HepG2 (cell line): Measurements from ENCODE around the gene VAMP5. TPM values are rescaled to one million over a fixed set of nuclear protein-coding genes. Genes with fewer than 3 reads are reported as not detected.

Source experiments
- CREBL2 ChIP-seq: sonication (generic); formaldehyde crosslinking; IDR thresholded peaks from 2 replicates; pipeline ENCODE4 v1.8.1; 2023; ENCODE audit warnings: missing genetic modification reagents, mild to moderate bottlenecking, borderline replicate concordance
- FOXK2 ChIP-seq: fragments of 450-650 bp; IDR thresholded peaks from 2 replicates; pipeline ENCODE4 v1.6.1; 2016
- GLI4 ChIP-seq: sonication (generic); formaldehyde crosslinking; IDR thresholded peaks from 2 replicates; pipeline ENCODE4 v1.5.1; 2020; ENCODE audit warnings: missing genetic modification reagents, mild to moderate bottlenecking, moderate library complexity, borderline replicate concordance
- HIC2 ChIP-seq: sonication (generic); formaldehyde crosslinking; IDR thresholded peaks from 2 replicates; pipeline ENCODE4 v1.9.0; 2022; ENCODE audit warnings: low read depth, missing genetic modification reagents
- HNRNPH1 ChIP-seq: fragments of 200-400 bp; formaldehyde crosslinking; optimal IDR thresholded peaks from 2 replicates; pipeline ENCODE3; 2017; ENCODE audit warnings: mild to moderate bottlenecking, low read depth, low read length
- HNRNPK ChIP-seq: fragments of 200-400 bp; formaldehyde crosslinking; IDR thresholded peaks from 2 replicates; pipeline ENCODE4 v1.6.1; 2018; ENCODE audit warnings: low read length, low read depth, moderate library complexity, mild to moderate bottlenecking; ENCODE audit not compliant: poor library complexity, severe bottlenecking
- KDM1A ChIP-seq: IDR thresholded peaks from 2 replicates; pipeline ENCODE4 v1.6.1; 2016; ENCODE audit warnings: missing compliant biosample characterization
- MBD4 ChIP-seq: IDR thresholded peaks from 2 replicates; pipeline ENCODE4 v1.6.1; 2012; ENCODE audit warnings: low read length, inconsistent platforms, borderline replicate concordance
- MLX ChIP-seq: IDR thresholded peaks from 2 replicates; pipeline ENCODE4 v1.6.1; 2016
- MXD4 ChIP-seq: IDR thresholded peaks from 2 replicates; pipeline ENCODE4 v1.6.1; 2016; ENCODE audit warnings: mild to moderate bottlenecking, missing biosample characterization, missing genetic modification reagents
- NR1H2 ChIP-seq: sonication (generic); formaldehyde crosslinking; IDR thresholded peaks from 2 replicates; pipeline ENCODE4 v1.8.1; 2022; ENCODE audit warnings: low read depth, missing genetic modification reagents, borderline replicate concordance
- SMYD3 ChIP-seq: sonication (generic); formaldehyde crosslinking; IDR thresholded peaks from 2 replicates; pipeline ENCODE4 v1.8.1; 2023; ENCODE audit warnings: mild to moderate bottlenecking, missing genetic modification reagents
- ZBTB7A ChIP-seq: sonication (generic); formaldehyde crosslinking; IDR thresholded peaks from 2 replicates; pipeline ENCODE4 v1.8.0; 2022; ENCODE audit warnings: mild to moderate bottlenecking, missing genetic modification reagents
- ZNF256 ChIP-seq: sonication (generic); formaldehyde crosslinking; conservative IDR thresholded peaks from 2 replicates; pipeline ENCODE4 v1.4.0; 2020; ENCODE audit warnings: missing genetic modification reagents
- ZNF552 ChIP-seq: sonication (generic); formaldehyde crosslinking; IDR thresholded peaks from 2 replicates; pipeline ENCODE4 v1.9.0; 2022; ENCODE audit warnings: missing genetic modification reagents, mild to moderate bottlenecking, borderline replicate concordance
- ZNF646 ChIP-seq: sonication (generic); formaldehyde crosslinking; IDR thresholded peaks from 2 replicates; pipeline ENCODE4 v1.9.0; 2021; ENCODE audit warnings: mild to moderate bottlenecking, missing genetic modification reagents
- ZSCAN29 ChIP-seq: sonication (generic); formaldehyde crosslinking; conservative IDR thresholded peaks from 2 replicates; pipeline ENCODE4 v1.4.0; 2020; ENCODE audit warnings: mild to moderate bottlenecking, missing genetic modification reagents
- polyA plus RNA-seq, 8 experiments: library from polyadenylated mRNA; depleted of rRNA in 3 of 8; stranded (reverse) in 7 of 8; unstranded in 1 of 8; fragments of >200 nt; fragmentation: Illumina TruSeq in 4 of 8; extraction: Trizol in 4 of 8; gene quantifications; 2 replicates each; pipeline versions ENCODE4 v1.2.1 to v1.2.3, GENCODE V29; 2011 to 2016; ENCODE audit warnings: low read depth in 4 of 8, missing spikeins in 1 of 8, mixed read lengths in 1 of 8; ENCODE audit not compliant: insufficient read depth in 1 of 8
- total RNA-seq, 5 experiments: library from RNA; depleted of rRNA; stranded (reverse); fragments of >200 nt; fragmentation: Illumina TruSeq; extraction: Trizol; gene quantifications; 2 replicates each; pipeline ENCODE4 v1.2.3, GENCODE V29; 2016; ENCODE audit warnings: low read depth in 1 of 5

Gene VAMP5
- total and polyA plus RNA-seq, 2 of the 13 experiments (the other 11 are each of a cell fraction or from before 2014, with no cell fraction given): 7.2 to 56.7 TPM

- TF ChIP-seq ZSCAN29 (no peak; the same call in 1 of the 2 replicates), ZBTB7A (CRISPR knock-in tag) (peak; percentile 44; the same call in 1 of the 2 replicates), FOXK2 (no peak), SMYD3 (CRISPR knock-in tag) (0 out of 2 replicates have a peak, but pooled peaks have one; percentile 46), KDM1A (no peak; the same call in 1 of the 2 replicates), GLI4 (CRISPR knock-in tag) (no peak), MBD4 (no peak), ZNF552 (CRISPR knock-in tag) (peak; percentile 69), CREBL2 (CRISPR knock-in tag) (no peak), MLX (CRISPR knock-in tag) (peak; percentile 87), ZNF646 (no peak; the same call in 1 of the 2 replicates), ZNF256 (CRISPR knock-in tag) (peak; percentile 83; the same call in 1 of the 2 replicates), HNRNPH1 (no peak), HIC2 (peak; percentile 64; the same call in 1 of the 2 replicates), NR1H2 (CRISPR knock-in tag) (no peak; the same call in 1 of the 2 replicates), MXD4 (peak; percentile 98), HNRNPK (peak; percentile 100)
Measured at GRCh38 chr2:85539361-85540132, 44.7 kb upstream of the VAMP5 start (continued).
